ENCODE measurements around the gene PUSL1.

DNA sequence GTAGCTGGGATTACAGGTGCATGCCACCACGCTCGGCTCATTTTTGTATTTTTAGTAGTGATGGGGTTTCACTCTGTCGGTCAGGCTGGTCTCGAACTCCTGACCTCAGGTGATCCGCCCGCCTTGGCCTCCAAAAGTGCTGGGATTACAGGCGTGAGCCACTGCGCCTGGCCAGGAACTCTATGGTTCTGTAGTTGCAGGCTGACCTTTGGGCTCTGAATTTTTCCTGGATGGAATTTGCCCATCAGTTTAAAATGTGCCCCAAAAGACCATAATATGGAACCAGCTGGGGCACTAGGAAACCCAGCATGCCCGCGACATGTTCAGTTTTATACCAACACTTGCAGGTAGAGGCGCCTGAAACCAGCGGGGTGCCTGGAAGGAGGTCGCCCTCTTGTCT, 29.8 kb upstream of the PUSL1 start:
- TF ChIP-seq POLR2A (IDR thresholded peaks at IDR 0.05): no peak
- no peak for TF ChIP-seq CTCF (IDR thresholded peaks at IDR 0.05)

All from right lobe of liver (tissue), 4 donors.